HepG2 (cell line): ENCODE measurements around the gene FGF10.

ENCODE experiments used
- ETV6 ChIP-seq: sonication (generic); formaldehyde crosslinking; conservative IDR thresholded peaks from 2 replicates; pipeline ENCODE4 v1.4.0; 2020; ENCODE audit warnings: missing genetic modification reagents
- MAFF ChIP-seq: IDR thresholded peaks from 2 replicates; pipeline ENCODE4 v1.6.1; 2011; ENCODE audit warnings: low read depth, low read length, improper control_type of control experiment
- NFE2L1 ChIP-seq: sonication (generic); formaldehyde crosslinking; IDR thresholded peaks from 2 replicates; pipeline ENCODE4 v1.4.0; 2020; ENCODE audit warnings: missing genetic modification reagents, mild to moderate bottlenecking, borderline replicate concordance
- TF ChIP-seq, protein P1 (sequence below): sonication (generic); formaldehyde crosslinking; IDR thresholded peaks from 2 replicates; pipeline ENCODE4 v1.5.0; 2020; ENCODE audit warnings: mild to moderate bottlenecking, missing genetic modification reagents, moderate library complexity

DNA sequence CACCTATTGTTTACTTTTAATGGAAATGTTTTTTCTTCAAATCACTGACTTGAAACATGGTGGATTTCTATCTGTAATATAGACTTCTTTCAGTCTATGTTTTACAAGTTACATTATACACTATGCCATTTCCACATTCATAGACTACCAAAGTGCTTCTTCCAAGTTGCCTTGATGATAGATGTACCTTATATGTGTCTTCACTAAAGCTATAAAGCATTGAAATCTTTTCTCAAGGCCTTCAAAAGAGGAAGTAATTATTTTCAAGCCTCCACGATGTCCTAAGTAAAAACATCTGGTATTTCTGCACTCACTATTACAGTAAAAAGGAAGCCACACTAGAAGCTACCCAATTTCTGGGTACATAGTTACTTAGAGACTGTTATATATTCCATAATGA, 113.3 kb downstream of the FGF10 start:
- TF ChIP-seq, protein P1, sequence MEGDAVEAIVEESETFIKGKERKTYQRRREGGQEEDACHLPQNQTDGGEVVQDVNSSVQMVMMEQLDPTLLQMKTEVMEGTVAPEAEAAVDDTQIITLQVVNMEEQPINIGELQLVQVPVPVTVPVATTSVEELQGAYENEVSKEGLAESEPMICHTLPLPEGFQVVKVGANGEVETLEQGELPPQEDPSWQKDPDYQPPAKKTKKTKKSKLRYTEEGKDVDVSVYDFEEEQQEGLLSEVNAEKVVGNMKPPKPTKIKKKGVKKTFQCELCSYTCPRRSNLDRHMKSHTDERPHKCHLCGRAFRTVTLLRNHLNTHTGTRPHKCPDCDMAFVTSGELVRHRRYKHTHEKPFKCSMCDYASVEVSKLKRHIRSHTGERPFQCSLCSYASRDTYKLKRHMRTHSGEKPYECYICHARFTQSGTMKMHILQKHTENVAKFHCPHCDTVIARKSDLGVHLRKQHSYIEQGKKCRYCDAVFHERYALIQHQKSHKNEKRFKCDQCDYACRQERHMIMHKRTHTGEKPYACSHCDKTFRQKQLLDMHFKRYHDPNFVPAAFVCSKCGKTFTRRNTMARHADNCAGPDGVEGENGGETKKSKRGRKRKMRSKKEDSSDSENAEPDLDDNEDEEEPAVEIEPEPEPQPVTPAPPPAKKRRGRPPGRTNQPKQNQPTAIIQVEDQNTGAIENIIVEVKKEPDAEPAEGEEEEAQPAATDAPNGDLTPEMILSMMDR (CRISPR knock-in tag) = no peak
- TF ChIP-seq ETV6 = no peak
- no peak for TF ChIP-seq NFE2L1 (CRISPR knock-in tag)
- no peak for TF ChIP-seq MAFF
